Midbrain (tissue), 1 donor: ENCODE results near the gene BNIPL.

Experiments used
- DNase-seq: peaks from one replicate; lab custom pipeline; 2025; lab: John Stamatoyannopoulos, UW

Gene BNIPL

GRCh38 chr1:151036356-151036755, at the start of gene BNIPL:
Gene BNIPL (plus strand): TSS chr1:151036586. CDS start chr1:151036726, 140 bp downstream.
- no peak for DNase-seq

- DNase-seq: no peak
Observed at GRCh38 chr1:150987924-150988323, 48.5 kb upstream of the BNIPL start.

GRCh38 chr1:150992626-150993025, 43.8 kb upstream of the BNIPL start:
- DNase-seq: no peak

GRCh38 chr1:150994248-150994647, 42.1 kb upstream of the BNIPL start:
- DNase-seq: no peak

- no peak for DNase-seq
Observed at GRCh38 chr1:150995460-150995859, 40.9 kb upstream of the BNIPL start.

GRCh38 chr1:150995896-150996295, 40.5 kb upstream of the BNIPL start:
- DNase-seq: peak; percentile 38

- DNase-seq: no peak
Observed at GRCh38 chr1:150997126-150997872, 39.1 kb upstream of the BNIPL start.

- no peak for DNase-seq
Observed at GRCh38 chr1:150997949-150998348, 38.4 kb upstream of the BNIPL start.

- DNase-seq: peak; percentile 42
Observed at GRCh38 chr1:150999051-150999674, 37.2 kb upstream of the BNIPL start.

- DNase-seq: no peak
Observed at GRCh38 chr1:150999926-151000325, 36.5 kb upstream of the BNIPL start.

- DNase-seq: no peak
Observed at GRCh38 chr1:151000408-151000807, 36.0 kb upstream of the BNIPL start.

- DNase-seq: no peak
Observed at GRCh38 chr1:151001602-151002001, 34.8 kb upstream of the BNIPL start.

GRCh38 chr1:151002051-151002450, 34.3 kb upstream of the BNIPL start:
- no peak for DNase-seq

GRCh38 chr1:151002611-151003010, 33.8 kb upstream of the BNIPL start:
- DNase-seq: no peak

- DNase-seq: no peak
Observed at GRCh38 chr1:151003180-151003579, 33.2 kb upstream of the BNIPL start.

GRCh38 chr1:151005729-151006319, 30.6 kb upstream of the BNIPL start:
- peak; percentile 38 for DNase-seq

GRCh38 chr1:151006327-151007052, 29.9 kb upstream of the BNIPL start, which contains the start of gene MINDY1:
Gene MINDY1 (minus strand): TSS chr1:151006902. CDS start chr1:151002617, 4,285 bp downstream.
- DNase-seq: peak; percentile 88

GRCh38 chr1:151007853-151008243, 28.5 kb upstream of the BNIPL start:
- DNase-seq: peak; percentile 69

GRCh38 chr1:151008244-151009205, 27.9 kb upstream of the BNIPL start, which contains the start of gene PRUNE1:
Gene PRUNE1 (plus strand): TSS chr1:151008449. CDS start chr1:151008633, 184 bp downstream.
- DNase-seq: peak; percentile 97

- no peak for DNase-seq
Observed at GRCh38 chr1:151009206-151009587, 27.2 kb upstream of the BNIPL start.
